CD4-positive, alpha-beta T cell (primary cell): ENCODE results near the gene C2orf76. TPM values are rescaled to one million over a fixed set of nuclear protein-coding genes. Genes with fewer than 3 reads are reported as not detected.

Source experiments
- ATAC-seq: fragments of 200-7000 bp; cut with Tn5 transposase; one replicate; pipeline ENCODE4 v1.10.0; 2022; ENCODE audit warnings: mild to moderate bottlenecking; ENCODE audit not compliant: poor library complexity
- CTCF ChIA-PET: fragments of 350-600 bp; sonication (Branson Sonifier 250); formaldehyde crosslinking; loops from one replicate; lab custom pipeline; 2021; ENCODE audit warnings: antibody characterized with exemption, inconsistent platforms; lab: Charles Lee
- POLR2A ChIA-PET: fragments of 350-600 bp; sonication (Branson Sonifier 250); formaldehyde crosslinking; loops from one replicate; lab custom pipeline; 2021; ENCODE audit warnings: antibody characterized with exemption, inconsistent platforms; lab: Charles Lee
- DNase-seq, 14 experiments: peaks; one replicate each; pipeline ENCODE4 v3.0.0-alpha.2; 2013 to 2020; ENCODE audit warnings: mixed read lengths in 2 of 14
- H3K27ac ChIP-seq, 2 donors: one replicate each; pipeline versions ENCODE4 v1.5.1 to v1.7.0; 2013; ENCODE audit warnings: low read length in 2 of 2, low read depth in 1 of 2, mild to moderate bottlenecking in 1 of 2
- H3K27me3 ChIP-seq, 2 experiments: 1 replicate in 1 of 2; 2 replicates in 1 of 2; pipeline versions ENCODE4 v1.6.1 to v1.7.0; 2013; ENCODE audit warnings: low read length in 2 of 2, control low read depth in 1 of 2, mild to moderate bottlenecking in 1 of 2, moderate library complexity in 1 of 2; ENCODE audit not compliant: insufficient read depth in 2 of 2, control insufficient read depth in 1 of 2
- H3K36me3 ChIP-seq: one replicate; pipeline ENCODE4 v1.6.1; 2013; ENCODE audit warnings: low read length, control low read depth; ENCODE audit not compliant: insufficient read depth
- H3K4me1 ChIP-seq: one replicate; pipeline ENCODE4 v1.6.1; 2013; ENCODE audit warnings: low read length, control low read depth; ENCODE audit not compliant: insufficient read depth
- H3K4me3 ChIP-seq: one replicate; pipeline ENCODE4 v1.5.1; 2013; ENCODE audit warnings: mild to moderate bottlenecking, low read length, moderate library complexity
- H3K9me3 ChIP-seq, 2 experiments: 1 replicate in 1 of 2; 2 replicates in 1 of 2; pipeline versions ENCODE4 v1.6.1 to v1.7.0; 2013; ENCODE audit warnings: low read length in 2 of 2, mild to moderate bottlenecking in 2 of 2, control low read depth in 1 of 2, moderate library complexity in 1 of 2; ENCODE audit not compliant: control insufficient read depth in 1 of 2, insufficient read depth in 1 of 2
- H3K27ac Mint-ChIP-seq: one replicate; pipeline ENCODE4 v1.8.0; 2020; ENCODE audit warnings: mixed read lengths
- H3K27me3 Mint-ChIP-seq: one replicate; pipeline ENCODE4 v1.8.0; 2021; ENCODE audit warnings: mixed read lengths
- H3K36me3 Mint-ChIP-seq: one replicate; pipeline ENCODE4 v1.8.0; 2021; ENCODE audit warnings: low read depth, mixed read lengths
- H3K4me1 Mint-ChIP-seq: one replicate; pipeline ENCODE4 v1.8.0; 2021; ENCODE audit warnings: low read depth, mixed read lengths
- H3K4me3 Mint-ChIP-seq: one replicate; pipeline ENCODE4 v1.8.0; 2020; ENCODE audit warnings: mild to moderate bottlenecking, mixed read lengths
- H3K9me3 Mint-ChIP-seq: one replicate; pipeline ENCODE4 v1.8.0; 2020; ENCODE audit warnings: mixed read lengths
- intact Hi-C, 2 experiments: fragments of 100-400 bp; cut with DNase I in 1 of 2; cut with micrococcal nuclease in 1 of 2; formaldehyde crosslinking; loops; one replicate each; pipeline versions ENCODE4 v1.15.1 to v1.9.0; 2023 to 2025; cut with DNase I, micrococcal nuclease
- total RNA-seq, 174 experiments: library from RNA in 2 of 174; stranded (reverse) in 2 of 174; gene quantifications; one replicate each; pipeline ENCODE4 v1.2.3 and lab custom pipeline; 2021 to 2026
- TF ChIP-seq, protein P1 (sequence below): fragments of 200-600 bp; IDR thresholded peaks from one replicate; pipeline ENCODE4 v1.8.0; 2022; ENCODE audit warnings: antibody characterized with exemption, mild to moderate bottlenecking

The C2orf76 gene
- total RNA-seq, 2 experiments from 2014 or later: 2.8 to 4.5 TPM

DNA sequence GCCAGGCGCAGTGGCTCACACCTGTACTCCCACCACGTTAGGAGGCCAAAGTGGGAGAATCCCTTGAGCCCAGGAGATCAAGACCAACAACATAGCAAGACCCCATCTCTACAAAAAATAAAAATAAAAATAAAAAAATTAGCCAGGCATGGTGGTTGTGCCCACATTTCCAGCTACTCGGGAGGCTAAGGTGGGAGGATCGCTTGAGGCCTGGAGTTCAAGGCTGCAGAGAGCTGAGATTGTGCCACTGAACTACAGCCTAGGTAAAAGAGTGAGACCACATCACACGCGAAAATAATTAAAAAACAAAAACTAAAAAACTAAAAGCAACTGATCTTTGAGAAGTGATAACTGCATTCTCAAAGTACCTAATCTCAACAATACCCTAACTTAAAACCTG is 1.8 kb downstream of the C2orf76 start:
- Histone ChIP-seq H3K27me3 (no peaks in the 10 kb centered on the region), H3K4me1 (peaks cover 41% of the 10 kb centered on the region), H3K4me3 (no peak overlapping the region), H3K27ac (no peak overlapping the region), H3K36me3 (peaks cover 15% of the 10 kb centered on the region), H3K9me3 (no peaks in the 10 kb centered on the region)
- H3K9me3 Mint-ChIP-seq: no peaks in the 10 kb centered on the region
- peak overlapping the region; percentile 91 for H3K4me3 Mint-ChIP-seq
- peaks cover 35% of the 10 kb centered on the region for H3K36me3 Mint-ChIP-seq
- DNase-seq (no peak), ATAC-seq (no peak)
- H3K27me3 Mint-ChIP-seq: no peaks in the 10 kb centered on the region
- TF ChIP-seq, protein P1, sequence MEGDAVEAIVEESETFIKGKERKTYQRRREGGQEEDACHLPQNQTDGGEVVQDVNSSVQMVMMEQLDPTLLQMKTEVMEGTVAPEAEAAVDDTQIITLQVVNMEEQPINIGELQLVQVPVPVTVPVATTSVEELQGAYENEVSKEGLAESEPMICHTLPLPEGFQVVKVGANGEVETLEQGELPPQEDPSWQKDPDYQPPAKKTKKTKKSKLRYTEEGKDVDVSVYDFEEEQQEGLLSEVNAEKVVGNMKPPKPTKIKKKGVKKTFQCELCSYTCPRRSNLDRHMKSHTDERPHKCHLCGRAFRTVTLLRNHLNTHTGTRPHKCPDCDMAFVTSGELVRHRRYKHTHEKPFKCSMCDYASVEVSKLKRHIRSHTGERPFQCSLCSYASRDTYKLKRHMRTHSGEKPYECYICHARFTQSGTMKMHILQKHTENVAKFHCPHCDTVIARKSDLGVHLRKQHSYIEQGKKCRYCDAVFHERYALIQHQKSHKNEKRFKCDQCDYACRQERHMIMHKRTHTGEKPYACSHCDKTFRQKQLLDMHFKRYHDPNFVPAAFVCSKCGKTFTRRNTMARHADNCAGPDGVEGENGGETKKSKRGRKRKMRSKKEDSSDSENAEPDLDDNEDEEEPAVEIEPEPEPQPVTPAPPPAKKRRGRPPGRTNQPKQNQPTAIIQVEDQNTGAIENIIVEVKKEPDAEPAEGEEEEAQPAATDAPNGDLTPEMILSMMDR: no peak
- ChIA-PET POLR2A (interaction anchor here (1.4 kb wide), 1 partner anchor 25 kb away, joined by 3 read pairs; no protein-coding TSS in a partner anchor), CTCF (no interaction called here)
- peak overlapping the region; percentile 89 for H3K27ac Mint-ChIP-seq
- H3K4me1 Mint-ChIP-seq: peaks cover 55% of the 10 kb centered on the region
- intact Hi-C loops: loop anchor here in 1 of 2 experiments (5.0 to 10.0 kb wide), 10 partner anchors 313 to 1552 kb away; partner anchors contain the start of genes CCDC93, DDX18, INSIG2 and RALB

DNA sequence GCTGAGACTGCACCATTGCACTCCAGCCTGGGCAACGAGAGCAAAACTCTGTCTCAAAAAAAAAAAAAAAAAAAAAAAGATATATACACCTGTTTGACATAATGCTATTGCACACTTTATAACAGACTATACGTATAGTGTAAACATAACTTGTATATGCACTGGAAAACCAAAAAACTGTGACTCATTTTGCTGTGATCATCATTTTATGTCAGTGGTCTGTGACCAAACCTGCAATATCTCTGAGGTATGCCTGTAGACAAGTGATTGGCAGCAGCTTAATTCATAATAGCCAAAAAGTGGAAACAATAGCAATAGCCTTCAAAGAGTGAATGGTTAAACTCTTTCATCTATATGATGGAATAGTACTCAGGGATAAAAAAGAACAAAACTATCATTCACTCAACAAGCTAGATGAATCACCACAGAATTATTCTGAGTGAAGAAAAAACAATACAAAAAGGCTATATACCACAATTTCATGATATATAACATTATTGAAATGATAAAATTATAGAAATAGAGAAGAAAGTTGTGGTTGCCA is 6.1 kb downstream of the C2orf76 start:
- DNase-seq: no peak
- no peaks in the 10 kb centered on the region for H3K9me3 Mint-ChIP-seq
- no peak overlapping the region for H3K27ac Mint-ChIP-seq
- no peak overlapping the region for H3K27ac ChIP-seq
- H3K4me1 Mint-ChIP-seq: peaks cover 34% of the 10 kb centered on the region
- no peaks in the 10 kb centered on the region for H3K27me3 Mint-ChIP-seq
- H3K27me3 ChIP-seq: no peaks in the 10 kb centered on the region
- H3K36me3 ChIP-seq: no peaks in the 10 kb centered on the region
- ChIA-PET POLR2A (no interaction called here), CTCF (interaction anchor here (0.6 kb wide), 1 partner anchor 54 kb away, joined by 3 read pairs; no protein-coding TSS in a partner anchor)
- no peaks in the 10 kb centered on the region for H3K36me3 Mint-ChIP-seq
- H3K4me3 Mint-ChIP-seq: no peak overlapping the region
- H3K9me3 ChIP-seq: no peaks in the 10 kb centered on the region
- TF ChIP-seq, protein P1: no peak
- H3K4me1 ChIP-seq: peaks cover 14% of the 10 kb centered on the region
- no peak for ATAC-seq
- no peak overlapping the region for H3K4me3 ChIP-seq
- intact Hi-C loops: loop anchor here in 1 of 2 experiments (10.0 kb wide), 4 partner anchors 814 to 1276 kb away; partner anchors contain the start of genes INSIG2 and RALB

DNA sequence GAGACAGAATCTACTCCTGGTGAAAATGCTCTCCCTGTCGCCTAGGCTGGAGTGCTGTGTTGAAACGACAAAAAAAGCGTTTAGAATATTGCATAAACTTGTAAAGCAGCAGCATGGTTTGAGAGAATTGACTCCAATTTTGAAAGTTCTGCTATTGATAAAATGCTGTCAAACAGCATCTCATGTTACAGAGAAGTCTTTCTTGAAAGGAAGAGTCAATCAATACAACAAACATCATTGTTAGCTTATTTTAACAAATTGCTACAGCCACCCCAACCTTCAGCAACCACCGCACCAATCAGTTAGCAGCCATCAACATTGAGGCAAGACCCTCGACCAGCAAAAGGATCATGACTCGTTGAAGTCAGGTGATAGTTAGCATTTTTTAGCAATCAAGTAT is 6.9 kb downstream of the C2orf76 start:
- no peak overlapping the region for H3K4me3 ChIP-seq
- H3K9me3 ChIP-seq: no peaks in the 10 kb centered on the region
- CTCF ChIA-PET: interaction anchor here (0.6 kb wide), 1 partner anchor 53 kb away, joined by 3 read pairs; no protein-coding TSS in a partner anchor
- Mint-ChIP-seq H3K4me1 (peaks cover 27% of the 10 kb centered on the region), H3K27ac (no peak overlapping the region), H3K9me3 (no peaks in the 10 kb centered on the region), H3K4me3 (no peak overlapping the region), H3K36me3 (no peaks in the 10 kb centered on the region), H3K27me3 (no peaks in the 10 kb centered on the region)
- ATAC-seq: no peak
- intact Hi-C loops: loop anchor here in 1 of 2 experiments (10.0 kb wide), 4 partner anchors 815 to 1275 kb away; partner anchors contain the start of genes INSIG2 and RALB
- POLR2A ChIA-PET: no interaction called here
- peaks cover 6% of the 10 kb centered on the region for H3K4me1 ChIP-seq
- H3K27ac ChIP-seq: no peak overlapping the region
- no peaks in the 10 kb centered on the region for H3K36me3 ChIP-seq
- DNase-seq: no peak
- TF ChIP-seq, protein P1: no peak
- no peaks in the 10 kb centered on the region for H3K27me3 ChIP-seq
